WERI-Rb-1 (cell line): ENCODE data around the gene C1QTNF5.

Experiments
- DNase-seq: peaks from one replicate; pipeline ENCODE4 v3.0.0-alpha.2; 2020
- H3K27ac ChIP-seq: fragments of 250-450 bp; sonication (Bioruptor Pico); 2 replicates; pipeline ENCODE4 v1.5.1; 2020; ENCODE audit warnings: mild to moderate bottlenecking, moderate library complexity
- H3K27me3 ChIP-seq: fragments of 250-450 bp; sonication (Bioruptor Pico); 2 replicates; pipeline ENCODE4 v1.5.1; 2021; ENCODE audit warnings: mild to moderate bottlenecking, low read depth, moderate library complexity; ENCODE audit not compliant: insufficient read depth, severe bottlenecking
- H3K36me3 ChIP-seq: fragments of 250-450 bp; sonication (Bioruptor Pico); 2 replicates; pipeline ENCODE4 v1.5.1; 2020; ENCODE audit warnings: mild to moderate bottlenecking, moderate library complexity
- H3K4me3 ChIP-seq: 2 replicates; pipeline ENCODE4 v1.5.1; 2011; ENCODE audit warnings: low read depth, mild to moderate bottlenecking, control low read depth, low read length
- H3K9me3 ChIP-seq: fragments of 250-450 bp; sonication (Bioruptor Pico); 2 replicates; pipeline ENCODE4 v1.5.1; 2021; ENCODE audit warnings: mild to moderate bottlenecking, moderate library complexity; ENCODE audit not compliant: severe bottlenecking
- TF ChIP-seq, protein P1 (sequence below): IDR thresholded peaks from 2 replicates; pipeline ENCODE4 v1.5.1; 2011; ENCODE audit warnings: low read depth, mild to moderate bottlenecking, control low read depth, inconsistent platforms, low read length

The C1QTNF5 gene

DNA sequence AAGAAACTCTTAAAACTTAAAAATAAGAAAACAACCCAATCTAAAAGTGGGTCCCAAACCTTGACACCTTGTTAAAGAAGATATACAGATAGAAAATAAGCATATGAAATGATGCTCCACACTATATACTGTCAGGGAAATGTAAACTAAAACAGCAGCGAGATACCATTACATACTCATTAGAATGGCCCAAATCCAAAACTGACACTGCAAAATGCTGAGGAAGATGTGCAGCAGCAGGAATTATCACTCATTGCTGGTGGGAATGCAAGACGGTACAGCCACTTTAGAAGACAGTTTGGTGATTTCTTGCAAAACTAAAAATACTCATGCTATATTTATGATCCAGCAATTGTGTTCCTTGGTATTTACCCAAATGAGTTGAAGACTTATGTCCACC, 11.4 kb downstream of the C1QTNF5 start:
- Histone ChIP-seq H3K9me3 (no peaks in the 10 kb centered on the region), H3K36me3 (no peaks in the 10 kb centered on the region), H3K27me3 (no peaks in the 10 kb centered on the region), H3K27ac (no peak overlapping the region), H3K4me3 (no peak overlapping the region)
- no peak for DNase-seq
- TF ChIP-seq, protein P1, sequence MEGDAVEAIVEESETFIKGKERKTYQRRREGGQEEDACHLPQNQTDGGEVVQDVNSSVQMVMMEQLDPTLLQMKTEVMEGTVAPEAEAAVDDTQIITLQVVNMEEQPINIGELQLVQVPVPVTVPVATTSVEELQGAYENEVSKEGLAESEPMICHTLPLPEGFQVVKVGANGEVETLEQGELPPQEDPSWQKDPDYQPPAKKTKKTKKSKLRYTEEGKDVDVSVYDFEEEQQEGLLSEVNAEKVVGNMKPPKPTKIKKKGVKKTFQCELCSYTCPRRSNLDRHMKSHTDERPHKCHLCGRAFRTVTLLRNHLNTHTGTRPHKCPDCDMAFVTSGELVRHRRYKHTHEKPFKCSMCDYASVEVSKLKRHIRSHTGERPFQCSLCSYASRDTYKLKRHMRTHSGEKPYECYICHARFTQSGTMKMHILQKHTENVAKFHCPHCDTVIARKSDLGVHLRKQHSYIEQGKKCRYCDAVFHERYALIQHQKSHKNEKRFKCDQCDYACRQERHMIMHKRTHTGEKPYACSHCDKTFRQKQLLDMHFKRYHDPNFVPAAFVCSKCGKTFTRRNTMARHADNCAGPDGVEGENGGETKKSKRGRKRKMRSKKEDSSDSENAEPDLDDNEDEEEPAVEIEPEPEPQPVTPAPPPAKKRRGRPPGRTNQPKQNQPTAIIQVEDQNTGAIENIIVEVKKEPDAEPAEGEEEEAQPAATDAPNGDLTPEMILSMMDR: no peak

DNA sequence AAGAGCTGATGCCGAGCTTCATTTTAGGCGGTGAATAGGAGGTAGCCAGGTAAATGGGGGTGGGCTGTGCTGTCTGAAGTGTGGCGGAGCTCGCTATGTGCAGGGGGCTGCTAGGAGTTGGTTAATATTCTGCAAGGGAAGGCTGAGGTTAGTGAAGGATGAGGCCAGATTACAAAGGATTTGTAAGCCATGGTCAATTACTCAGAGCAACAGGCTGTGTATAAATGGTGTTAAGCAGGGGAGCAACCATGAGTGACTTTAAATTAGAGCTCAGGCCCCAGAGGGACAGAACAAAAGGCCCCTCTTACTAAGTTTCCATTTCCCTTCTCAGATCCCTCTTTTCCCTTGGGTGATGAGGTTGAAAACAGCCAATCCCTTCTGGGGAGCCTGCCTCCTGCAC, 16.5 kb downstream of the C1QTNF5 start:
- Histone ChIP-seq H3K36me3 (no peaks in the 10 kb centered on the region), H3K27ac (no peak overlapping the region), H3K4me3 (peak overlapping the region; percentile 41), H3K9me3 (no peaks in the 10 kb centered on the region), H3K27me3 (no peaks in the 10 kb centered on the region)
- TF ChIP-seq, protein P1: no peak
- no peak for DNase-seq

DNA sequence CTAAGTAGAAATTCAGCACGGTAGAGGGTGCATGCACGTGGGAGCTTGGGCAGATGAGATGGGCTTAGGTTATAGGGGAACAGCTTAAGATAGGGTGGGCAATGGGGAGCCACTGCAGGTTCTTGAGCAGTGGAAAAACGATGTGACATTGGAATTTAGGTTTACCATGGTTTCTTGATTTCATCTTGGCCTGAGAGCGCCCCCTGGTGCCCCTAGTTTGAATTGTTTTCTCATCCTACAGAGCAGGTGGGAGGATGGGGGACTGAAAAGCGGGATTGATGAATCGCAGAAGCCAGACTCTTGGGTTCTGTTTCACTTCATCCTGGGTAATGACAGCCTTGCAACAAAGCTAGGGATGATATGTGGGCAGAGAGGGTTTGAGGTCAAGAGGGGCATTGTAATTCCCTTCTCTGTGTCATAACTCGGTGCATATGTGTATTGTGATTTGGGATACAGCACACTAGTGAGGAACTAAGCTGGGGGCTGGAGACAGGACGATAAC, 17.1 kb downstream of the C1QTNF5 start:
- no peak overlapping the region for H3K27ac ChIP-seq
- no peaks in the 10 kb centered on the region for H3K9me3 ChIP-seq
- H3K36me3 ChIP-seq: no peaks in the 10 kb centered on the region
- peak; percentile 90 for DNase-seq
- TF ChIP-seq, protein P1: peak; percentile 74
- H3K27me3 ChIP-seq: no peaks in the 10 kb centered on the region
- H3K4me3 ChIP-seq: peak overlapping the region; percentile 41

DNA sequence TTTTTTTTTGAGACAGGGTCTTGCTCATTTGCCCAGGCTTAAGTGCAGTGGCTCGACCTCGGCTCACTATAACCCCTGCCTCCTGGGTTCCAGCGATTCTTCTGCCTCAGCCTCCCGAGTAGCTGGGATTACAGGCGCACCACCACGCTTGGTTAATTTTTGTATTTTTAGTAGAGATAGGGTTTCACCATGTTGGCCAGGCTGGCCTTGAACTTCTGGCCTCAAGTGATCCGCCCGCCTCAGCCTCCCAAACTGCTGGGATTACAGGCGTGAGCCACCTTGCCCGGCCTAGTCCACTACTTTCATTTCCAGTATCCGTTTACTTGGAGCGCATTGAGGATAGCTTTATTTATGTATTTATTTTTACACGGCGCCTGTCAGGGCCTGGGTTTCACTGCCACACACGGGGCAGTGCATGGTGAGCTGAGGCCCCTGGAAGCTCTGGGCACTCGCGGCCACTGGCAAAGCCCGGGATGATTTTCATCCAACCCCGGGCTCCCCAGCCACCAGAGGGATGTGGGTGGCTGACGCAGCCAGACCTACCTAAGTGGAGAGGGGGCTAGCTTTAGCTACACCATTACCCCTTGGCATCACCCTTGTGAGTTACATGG, 17.7 kb downstream of the C1QTNF5 start:
- Histone ChIP-seq H3K27ac (no peak overlapping the region), H3K36me3 (no peaks in the 10 kb centered on the region), H3K4me3 (no peak overlapping the region), H3K9me3 (no peaks in the 10 kb centered on the region), H3K27me3 (no peaks in the 10 kb centered on the region)
- no peak for DNase-seq
- TF ChIP-seq, protein P1: no peak

DNA sequence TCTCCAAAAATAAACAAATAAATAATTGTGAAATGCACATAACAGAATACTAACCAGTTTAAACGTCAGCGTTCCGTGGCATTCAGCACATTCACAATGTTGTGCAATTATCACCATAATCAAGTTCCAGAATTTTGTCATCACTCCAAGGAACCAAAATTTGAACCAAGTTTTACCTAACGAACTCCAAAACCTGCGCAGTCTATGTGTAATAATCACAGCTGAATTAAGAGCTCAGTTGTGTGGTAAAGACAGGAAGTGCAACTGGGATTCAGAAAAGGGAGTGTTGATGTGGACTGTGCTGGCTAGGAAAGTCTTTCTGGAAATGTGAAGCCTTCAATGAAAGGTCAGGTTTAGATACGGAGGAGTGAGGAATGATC, 18.3 kb downstream of the C1QTNF5 start:
- Histone ChIP-seq H3K27ac (no peak overlapping the region), H3K9me3 (no peaks in the 10 kb centered on the region), H3K27me3 (no peaks in the 10 kb centered on the region), H3K36me3 (no peaks in the 10 kb centered on the region), H3K4me3 (no peak overlapping the region)
- TF ChIP-seq, protein P1: no peak
- no peak for DNase-seq
